Astrocyte of the spinal cord (primary cell): ENCODE measurements around the gene NUDT14.

Experiments
- DNase-seq: peaks from one replicate; pipeline ENCODE4 v3.0.0; 2011; ENCODE audit warnings: low read depth, low spot score
- H3K4me3 ChIP-seq: 2 replicates; pipeline ENCODE4 v1.5.1; 2011; ENCODE audit warnings: low read depth, mild to moderate bottlenecking, low read length, moderate library complexity
- in situ Hi-C: cut with HindIII; loops from 2 replicates; pipeline ENCODE4 v1.10.0; 2017; ENCODE audit warnings: low sequenced_read_pairs
- TF ChIP-seq, protein P1 (sequence below): IDR thresholded peaks from 2 replicates; pipeline ENCODE4 v1.5.1; 2012; ENCODE audit warnings: low read depth, mild to moderate bottlenecking, low read length, inconsistent platforms

NUDT14 gene

DNA sequence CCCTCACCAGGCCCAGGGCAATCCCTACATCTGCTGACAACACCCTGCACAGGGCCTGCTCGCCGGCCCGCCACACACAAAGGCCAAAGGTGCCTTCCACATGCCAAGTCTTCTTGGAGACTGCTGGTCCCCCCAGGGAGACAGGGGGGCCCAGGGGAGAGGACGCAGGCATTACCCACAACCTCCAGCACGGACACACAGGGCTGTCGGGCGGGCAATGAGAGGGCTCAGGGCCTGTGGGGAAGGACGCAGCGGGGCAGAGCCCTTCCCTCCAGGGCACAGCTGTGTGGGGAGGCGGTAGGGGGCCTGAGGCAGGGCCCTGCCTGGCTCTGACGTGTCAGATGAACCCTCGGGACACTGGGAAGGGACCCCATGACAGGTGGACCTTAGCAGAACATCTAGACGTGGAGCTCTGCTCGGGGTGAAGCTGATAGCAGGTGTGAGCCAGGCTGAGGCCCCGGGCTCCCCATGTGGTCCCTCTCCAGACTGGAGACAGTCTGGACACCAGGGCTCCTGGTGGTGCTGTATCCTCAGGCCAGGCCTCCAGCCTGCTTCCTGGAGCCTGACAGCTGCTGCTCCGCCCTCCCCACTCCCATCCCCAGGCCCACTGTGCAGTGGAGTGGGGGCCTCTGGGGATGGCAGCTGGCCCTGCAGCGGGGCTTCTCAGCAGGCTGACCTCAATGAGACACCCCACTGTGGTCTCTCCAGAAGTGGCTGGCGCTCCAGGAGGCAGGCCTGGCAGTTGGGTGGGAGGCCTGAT is 31.6 kb upstream of the NUDT14 start:
- in situ Hi-C loops: no loop called here
- no peak for DNase-seq
- no peak overlapping the region for H3K4me3 ChIP-seq
- TF ChIP-seq, protein P1, sequence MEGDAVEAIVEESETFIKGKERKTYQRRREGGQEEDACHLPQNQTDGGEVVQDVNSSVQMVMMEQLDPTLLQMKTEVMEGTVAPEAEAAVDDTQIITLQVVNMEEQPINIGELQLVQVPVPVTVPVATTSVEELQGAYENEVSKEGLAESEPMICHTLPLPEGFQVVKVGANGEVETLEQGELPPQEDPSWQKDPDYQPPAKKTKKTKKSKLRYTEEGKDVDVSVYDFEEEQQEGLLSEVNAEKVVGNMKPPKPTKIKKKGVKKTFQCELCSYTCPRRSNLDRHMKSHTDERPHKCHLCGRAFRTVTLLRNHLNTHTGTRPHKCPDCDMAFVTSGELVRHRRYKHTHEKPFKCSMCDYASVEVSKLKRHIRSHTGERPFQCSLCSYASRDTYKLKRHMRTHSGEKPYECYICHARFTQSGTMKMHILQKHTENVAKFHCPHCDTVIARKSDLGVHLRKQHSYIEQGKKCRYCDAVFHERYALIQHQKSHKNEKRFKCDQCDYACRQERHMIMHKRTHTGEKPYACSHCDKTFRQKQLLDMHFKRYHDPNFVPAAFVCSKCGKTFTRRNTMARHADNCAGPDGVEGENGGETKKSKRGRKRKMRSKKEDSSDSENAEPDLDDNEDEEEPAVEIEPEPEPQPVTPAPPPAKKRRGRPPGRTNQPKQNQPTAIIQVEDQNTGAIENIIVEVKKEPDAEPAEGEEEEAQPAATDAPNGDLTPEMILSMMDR: no peak

DNA sequence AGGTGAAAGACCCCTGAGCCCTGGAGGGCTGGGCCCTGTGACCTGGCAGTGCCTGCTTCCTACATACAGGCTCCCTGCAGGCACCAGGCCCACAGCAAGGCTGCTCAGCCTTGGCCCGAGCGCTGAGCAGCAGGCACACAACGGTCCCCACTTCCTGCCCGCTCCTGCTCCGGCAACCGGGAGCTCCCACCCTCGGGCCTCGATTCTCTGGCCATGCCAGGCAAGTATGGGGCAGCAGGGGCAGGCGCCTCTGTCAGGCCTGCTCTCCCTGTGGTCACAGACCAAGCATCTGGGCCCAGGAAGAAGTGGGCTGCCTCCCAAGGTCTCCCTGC is 30.6 kb upstream of the NUDT14 start:
- in situ Hi-C loops: no loop called here
- no peak for DNase-seq
- TF ChIP-seq, protein P1: no peak
- H3K4me3 ChIP-seq: no peak overlapping the region

DNA sequence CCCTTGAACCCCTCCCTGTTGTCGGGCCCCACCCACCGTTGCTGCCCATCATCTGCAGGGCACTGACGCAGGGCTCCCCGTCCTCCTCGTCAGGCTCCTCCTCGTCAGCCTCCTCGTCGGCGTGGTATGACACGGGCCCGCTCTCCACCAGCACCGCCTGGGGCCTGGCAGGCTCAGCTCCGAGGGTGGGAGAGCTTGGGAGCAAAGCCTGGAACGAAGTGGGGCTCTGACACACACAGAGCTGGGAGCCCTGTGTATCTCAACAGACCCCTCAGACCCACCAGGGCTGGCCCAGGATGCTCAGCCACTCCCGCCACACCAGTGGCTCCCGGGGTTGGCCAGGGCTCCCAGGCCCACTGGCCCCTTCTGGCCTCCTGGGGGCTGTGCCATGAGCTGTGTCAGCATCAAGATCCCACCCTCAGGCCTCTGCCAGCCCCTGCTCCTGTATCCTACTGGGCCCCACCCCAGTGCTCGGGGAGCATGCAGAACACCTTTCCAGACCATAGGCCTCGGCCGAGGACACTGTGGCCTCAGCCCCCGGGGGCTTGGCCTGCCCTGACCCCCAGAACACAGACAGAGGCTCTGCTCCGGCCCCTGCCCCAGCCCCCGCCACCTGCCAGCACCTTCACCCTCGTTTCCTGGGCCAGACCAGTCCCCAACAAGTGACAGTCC is 30.1 kb upstream of the NUDT14 start:
- DNase-seq: no peak
- TF ChIP-seq, protein P1: no peak
- H3K4me3 ChIP-seq: no peak overlapping the region
- in situ Hi-C loops: no loop called here

DNA sequence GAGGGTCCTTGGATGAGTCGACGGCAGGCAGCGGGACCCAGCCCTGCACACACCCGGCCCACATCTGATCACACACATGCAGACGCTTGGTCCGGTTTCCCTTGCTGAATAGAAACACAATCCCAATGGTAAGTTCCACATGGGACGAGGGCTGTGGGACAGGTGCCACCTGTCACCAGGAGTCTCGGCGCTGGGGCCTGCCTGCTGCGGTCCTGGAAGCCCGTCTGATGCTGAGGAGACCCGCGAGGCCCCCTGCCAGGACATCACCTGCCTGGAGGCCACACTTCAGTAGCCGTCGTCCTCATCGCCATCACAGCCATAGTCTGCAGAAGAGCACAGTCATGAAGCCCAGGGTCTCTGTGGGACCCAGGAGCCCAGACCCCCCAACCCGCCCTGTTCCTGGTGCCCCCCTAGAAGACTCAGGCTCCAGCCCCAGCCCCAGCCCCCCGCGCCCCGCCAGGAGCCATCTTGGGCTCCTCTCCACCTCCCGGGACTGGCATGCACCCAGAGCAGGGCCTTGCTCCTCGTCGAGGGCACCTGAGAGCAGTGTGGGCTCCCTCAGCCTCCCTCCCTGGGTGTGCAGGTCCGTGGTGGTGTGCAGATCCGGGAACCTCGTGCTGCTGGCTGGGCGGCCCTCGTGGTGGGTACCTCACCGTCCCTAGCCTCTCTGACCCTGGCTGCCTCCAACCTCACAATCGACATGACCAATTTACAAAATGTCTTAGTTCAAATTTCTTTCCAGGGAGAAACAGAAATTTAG is 29.3 kb upstream of the NUDT14 start:
- H3K4me3 ChIP-seq: no peak overlapping the region
- in situ Hi-C loops: no loop called here
- TF ChIP-seq, protein P1: no peak

DNA sequence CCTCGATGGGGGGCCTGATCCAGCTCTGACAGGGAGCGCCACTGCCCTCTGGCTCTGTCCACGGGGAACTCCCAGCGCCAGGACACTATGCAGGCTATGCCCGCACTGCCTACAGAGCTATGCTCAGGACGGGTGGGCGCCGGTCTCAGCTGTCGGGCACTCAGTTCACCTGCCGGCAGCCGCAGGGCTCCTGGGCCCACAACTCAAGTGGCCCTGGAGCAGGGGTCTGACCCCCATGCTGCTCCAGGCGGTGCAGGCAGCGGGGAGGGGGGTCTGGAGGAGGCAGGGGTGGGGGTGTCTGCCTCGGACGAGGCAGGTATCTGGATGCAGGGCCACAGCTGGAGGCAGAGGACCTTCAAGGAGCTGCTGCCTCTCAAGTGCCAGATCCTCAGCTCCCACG is 28.5 kb upstream of the NUDT14 start:
- H3K4me3 ChIP-seq: no peak overlapping the region
- no peak for DNase-seq
- TF ChIP-seq, protein P1: no peak
- in situ Hi-C loops: no loop called here

More for the DNA sequence above, 29.3 kb upstream of the NUDT14 start:
- no peak for DNase-seq

DNA sequence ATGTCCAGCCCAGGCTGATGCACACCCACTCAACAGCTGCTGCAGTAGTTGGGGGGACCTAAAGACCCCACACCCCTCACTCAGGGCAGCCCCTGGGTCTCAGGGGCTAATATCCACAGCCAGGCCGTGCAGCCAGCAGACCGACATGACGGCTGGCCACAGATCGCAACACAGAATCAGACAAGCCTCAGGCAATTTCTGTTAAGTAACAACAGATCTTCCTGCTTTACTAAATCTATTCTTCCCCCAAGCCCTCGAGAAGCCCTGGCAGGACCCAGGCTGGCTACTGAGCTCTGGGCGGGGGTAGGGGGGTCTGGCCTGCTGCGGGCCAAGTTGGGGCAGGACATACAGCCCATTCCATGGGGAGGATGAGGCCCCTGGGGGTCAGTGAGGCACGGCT is 28.0 kb upstream of the NUDT14 start:
- TF ChIP-seq, protein P1: no peak
- in situ Hi-C loops: no loop called here
- DNase-seq: no peak
- H3K4me3 ChIP-seq: no peak overlapping the region
